Stimulated activated CD4-positive, alpha-beta T cell treated with anti-CD3 and anti-CD28 coated beads, Interleukin-4, amount 100 ng/mL, for 1 hour (primary cell): ENCODE results near the gene CNR2.
A peak's percentile ranks its signal among the peaks of the same experiment; 100 is the strongest.
"Not testable (repeated sequence)": the region's sequence is repeated elsewhere in the genome, so short reads cannot be mapped to it uniquely, and the experiment has no call there.

Experiments
- DNase-seq: peaks from one replicate; pipeline ENCODE4 v3.0.0-alpha.2; 2020

CNR2 gene

GRCh38 chr1:23882746-23883145 is 30.4 kb downstream of the CNR2 start:
- DNase-seq: no peak

- no peak for DNase-seq
Observed at GRCh38 chr1:23879809-23880208, 33.4 kb downstream of the CNR2 start.

GRCh38 chr1:23878668-23879067 is 34.5 kb downstream of the CNR2 start:
- no peak for DNase-seq

- DNase-seq: no peak
Observed at GRCh38 chr1:23875382-23875781, 37.8 kb downstream of the CNR2 start.

GRCh38 chr1:23872421-23872820 is 40.7 kb downstream of the CNR2 start:
- DNase-seq: no peak

GRCh38 chr1:23869051-23869450 is 44.1 kb downstream of the CNR2 start:
- no peak for DNase-seq

GRCh38 chr1:23868557-23869016 is 44.6 kb downstream of the CNR2 start:
- DNase-seq: no peak

GRCh38 chr1:23867895-23868556 is 45.1 kb downstream of the CNR2 start, which contains the start of gene FUCA1:
TSS of gene FUCA1 (minus strand) at chr1:23868290. CDS start at chr1:23868286, 4 bp downstream.
- DNase-seq: peak; percentile 94

- DNase-seq: no peak
Observed at GRCh38 chr1:23867542-23867894, 45.6 kb downstream of the CNR2 start.

GRCh38 chr1:23865543-23865930 is 47.6 kb downstream of the CNR2 start:
- no peak for DNase-seq

GRCh38 chr1:23864801-23865542 is 48.2 kb downstream of the CNR2 start:
- DNase-seq: no peak

- DNase-seq: no peak
Observed at GRCh38 chr1:23862640-23863039, 50.5 kb downstream of the CNR2 start.

- no peak for DNase-seq
Observed at GRCh38 chr1:23854568-23854967, 58.6 kb downstream of the CNR2 start.

GRCh38 chr1:23853124-23853523 is 60.0 kb downstream of the CNR2 start:
- not testable (repeated sequence) for DNase-seq

GRCh38 chr1:23851406-23851805 is 61.8 kb downstream of the CNR2 start:
- DNase-seq: not testable (repeated sequence)

GRCh38 chr1:23848673-23849616 is 64.2 kb downstream of the CNR2 start:
- DNase-seq: no peak

GRCh38 chr1:23847482-23848095 is 65.6 kb downstream of the CNR2 start:
- not testable (repeated sequence) for DNase-seq

- no peak for DNase-seq
Observed at GRCh38 chr1:23845163-23845562, 68.0 kb downstream of the CNR2 start.

- no peak for DNase-seq
Observed at GRCh38 chr1:23843644-23844043, 69.5 kb downstream of the CNR2 start.

- DNase-seq: peak; percentile 78
Observed at GRCh38 chr1:23838401-23838866, 74.7 kb downstream of the CNR2 start.

GRCh38 chr1:23837908-23838307 is 75.3 kb downstream of the CNR2 start:
- no peak for DNase-seq

GRCh38 chr1:23836037-23836436 is 77.1 kb downstream of the CNR2 start:
- DNase-seq: no peak

- DNase-seq: not testable (repeated sequence)
Observed at GRCh38 chr1:23834156-23834555, 79.0 kb downstream of the CNR2 start.
